Iris pigment epithelial cell (primary cell): ENCODE measurements around the gene KIF17.

ENCODE experiments used
- DNase-seq: peaks from one replicate; pipeline ENCODE4 v3.0.0-alpha.2; 2011; ENCODE audit warnings: low read depth

KIF17 gene

GRCh38 chr1:20660847-20661206, 57.0 kb downstream of the KIF17 start:
- peak; percentile 15 for DNase-seq

- DNase-seq: no peak
Observed at GRCh38 chr1:20660363-20660762, 57.4 kb downstream of the KIF17 start.

DNA sequence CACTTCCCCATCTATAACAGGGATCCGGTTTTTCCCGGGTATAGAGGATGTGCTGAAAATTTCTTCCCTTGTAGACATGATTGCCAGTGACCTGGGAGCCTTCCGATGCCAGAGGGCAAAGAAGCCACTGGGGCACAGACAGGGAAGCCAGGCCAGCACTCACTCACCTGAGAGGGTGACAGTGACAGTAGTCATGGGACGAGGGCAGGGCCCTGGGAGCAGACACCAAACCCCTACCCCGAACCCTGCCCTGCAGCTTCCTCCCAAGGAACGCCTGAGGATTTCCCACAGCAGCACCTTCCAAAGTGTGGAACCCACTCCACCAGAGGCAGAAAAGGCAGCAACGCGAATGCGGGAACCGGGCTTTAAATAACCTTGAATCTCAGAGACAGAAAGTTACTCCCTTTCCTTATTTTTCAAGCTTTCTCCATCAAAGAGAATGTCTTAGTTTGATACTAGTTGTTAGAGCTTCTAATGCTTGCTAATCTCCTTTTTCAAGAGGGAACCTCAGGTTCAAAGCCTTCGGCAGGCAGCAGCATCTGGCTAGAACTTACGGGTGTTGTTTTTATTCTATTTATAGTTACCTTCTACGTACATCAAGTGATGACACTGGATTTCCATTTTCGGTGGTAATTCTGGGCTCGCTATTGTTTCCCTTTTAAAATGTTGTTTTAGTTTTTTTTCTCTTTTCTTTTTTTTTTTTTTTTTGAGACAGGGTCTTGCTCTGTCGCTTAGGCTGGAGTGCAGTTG, 59.5 kb downstream of the KIF17 start:
- no peak for DNase-seq

DNA sequence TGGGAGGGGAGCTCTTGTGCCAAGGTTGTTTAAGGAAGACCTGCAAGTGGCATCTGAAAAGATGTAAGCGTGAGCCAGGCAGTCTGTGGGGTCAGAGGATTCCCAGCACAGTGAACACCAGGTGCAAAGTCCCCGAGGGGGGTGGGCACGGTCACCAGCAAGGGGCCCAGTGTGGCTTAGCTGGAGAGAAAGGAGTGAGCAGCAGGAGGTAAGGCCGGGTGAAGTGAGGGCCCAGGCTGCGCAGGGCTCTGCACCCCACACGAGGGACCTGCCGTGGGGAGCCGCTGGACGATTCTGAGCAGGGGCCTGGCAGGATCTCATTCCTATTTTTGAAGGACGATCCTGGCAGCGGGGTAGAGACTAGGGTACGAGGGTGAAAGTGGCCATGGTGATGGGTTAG, 60.8 kb downstream of the KIF17 start:
- DNase-seq: no peak

- no peak for DNase-seq
Observed at GRCh38 chr1:20654104-20654690, 63.6 kb downstream of the KIF17 start.

DNA sequence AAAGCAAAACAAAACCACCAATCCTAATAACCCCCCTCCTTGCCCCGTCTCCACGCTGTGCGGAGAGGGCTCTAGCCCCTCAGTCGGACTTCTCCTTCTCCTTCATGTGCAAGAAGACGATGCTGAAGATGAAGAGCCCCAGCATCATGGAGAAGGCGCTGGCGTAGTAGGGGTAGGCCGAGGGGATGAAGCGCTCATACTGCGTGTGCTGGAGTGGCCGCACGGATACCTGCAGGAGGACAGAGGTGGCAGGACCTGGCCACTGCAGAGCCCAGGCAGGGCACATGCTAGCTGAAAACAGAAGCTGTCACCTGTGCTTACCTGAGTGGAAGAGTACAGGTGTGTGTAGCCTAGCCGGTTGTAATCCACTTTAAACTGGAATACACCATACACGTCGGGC, 65.5 kb downstream of the KIF17 start:
- DNase-seq: no peak

- DNase-seq: no peak
Observed at GRCh38 chr1:20648946-20649345, 68.9 kb downstream of the KIF17 start.

DNA sequence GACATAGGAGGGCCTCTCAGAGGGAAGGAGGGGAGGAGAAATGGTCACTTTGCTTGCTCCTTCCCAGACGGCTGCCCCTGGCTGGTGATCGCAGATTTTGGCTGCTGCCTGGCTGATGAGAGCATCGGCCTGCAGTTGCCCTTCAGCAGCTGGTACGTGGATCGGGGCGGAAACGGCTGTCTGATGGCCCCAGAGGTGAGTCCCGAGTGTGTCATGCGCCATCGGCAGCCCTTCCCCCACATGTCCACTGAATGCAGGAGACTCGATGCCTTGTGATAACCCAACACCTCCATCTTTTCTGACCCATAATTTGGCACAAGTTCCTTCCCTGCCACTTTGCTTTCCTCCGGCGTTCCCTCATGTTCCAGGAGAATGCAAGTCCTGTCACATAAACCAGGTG, 69.4 kb downstream of the KIF17 start:
- no peak for DNase-seq

GRCh38 chr1:20645414-20645813, 72.4 kb downstream of the KIF17 start:
- DNase-seq: no peak

GRCh38 chr1:20644416-20644815, 73.4 kb downstream of the KIF17 start:
- no peak for DNase-seq

- DNase-seq: no peak
Observed at GRCh38 chr1:20643080-20643479, 74.7 kb downstream of the KIF17 start.

DNA sequence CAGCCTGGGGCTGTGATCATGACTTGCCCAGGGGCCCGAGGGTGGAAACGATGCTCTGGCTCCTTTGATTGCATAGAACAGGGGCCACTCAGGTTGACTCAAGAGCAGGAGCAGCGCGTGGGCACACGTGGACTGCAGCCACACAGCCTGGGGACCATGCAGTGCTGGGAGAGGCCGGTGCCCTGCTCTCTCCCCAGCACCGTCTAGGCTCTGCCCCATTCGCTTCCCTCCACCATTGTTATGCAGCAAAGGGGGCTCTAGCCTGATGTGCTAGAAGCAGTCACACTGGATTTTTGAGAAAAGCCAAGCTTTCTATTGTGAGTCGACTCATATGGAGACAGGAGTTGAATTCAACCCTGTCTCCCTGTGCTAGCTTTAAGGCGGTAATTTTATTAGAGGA, 75.8 kb downstream of the KIF17 start:
- no peak for DNase-seq

- peak; percentile 56 for DNase-seq
Observed at GRCh38 chr1:20640183-20640597, 77.6 kb downstream of the KIF17 start.

DNA sequence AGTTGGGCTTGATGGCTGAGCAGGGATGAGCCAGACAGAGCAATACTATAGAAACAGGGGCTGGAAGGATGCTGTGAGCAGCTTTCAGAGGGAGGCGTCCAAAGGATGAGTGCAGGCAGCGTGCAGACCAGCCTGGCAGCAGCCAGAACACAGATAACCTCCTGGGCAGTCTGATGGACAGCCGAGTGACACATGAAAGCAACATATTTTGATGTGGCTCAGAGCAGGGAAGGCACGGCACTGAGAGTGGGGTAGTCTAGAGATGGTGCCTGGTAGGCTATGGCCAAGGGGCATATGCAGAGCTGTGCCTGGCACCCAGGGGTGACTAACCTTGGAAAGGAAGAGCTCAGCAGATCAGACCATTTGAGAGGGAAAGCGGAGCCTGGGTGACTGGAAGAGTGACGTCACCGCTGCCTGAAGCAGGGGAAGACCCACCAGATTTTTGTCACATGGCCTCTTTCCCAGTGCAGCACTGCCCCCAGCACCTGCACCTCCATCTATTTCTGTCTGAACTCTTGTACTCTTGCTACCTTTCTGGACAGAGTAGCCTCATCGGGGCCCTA, 80.9 kb downstream of the KIF17 start:
- no peak for DNase-seq

DNA sequence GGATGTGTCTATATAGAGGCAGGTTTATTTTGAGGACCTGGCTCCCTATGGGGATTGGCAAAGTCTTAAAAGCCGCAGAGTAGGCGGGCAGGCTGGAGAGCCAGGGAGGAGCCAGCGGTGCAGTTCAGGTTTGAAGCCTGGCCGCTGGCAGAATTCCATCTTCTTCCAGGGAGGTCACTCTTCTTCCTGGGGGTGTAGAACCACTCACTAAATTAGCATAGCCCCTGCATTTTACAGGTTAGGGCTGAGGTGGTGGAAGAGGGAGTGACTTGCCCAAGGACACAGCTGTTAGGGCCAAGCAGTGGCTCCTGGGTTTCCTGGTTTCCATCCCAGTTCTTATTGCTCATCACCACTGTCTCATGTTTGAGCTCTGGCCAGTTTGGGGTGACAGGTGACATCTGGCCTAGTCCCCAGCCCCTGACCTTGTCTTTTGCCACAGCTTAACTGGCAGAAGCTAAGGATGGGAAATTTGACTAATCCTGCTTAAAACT, 83.2 kb downstream of the KIF17 start:
- DNase-seq: peak; percentile 42

- peak; percentile 10 for DNase-seq
Observed at GRCh38 chr1:20634065-20634593, 83.7 kb downstream of the KIF17 start.

- DNase-seq: peak; percentile 48
Observed at GRCh38 chr1:20633190-20634064, 84.4 kb downstream of the KIF17 start, which contains the start of gene PINK1. Gene PINK1, plus strand, starts transcription at chr1:20633458. Its CDS starts 91 bp downstream, at chr1:20633549.

DNA sequence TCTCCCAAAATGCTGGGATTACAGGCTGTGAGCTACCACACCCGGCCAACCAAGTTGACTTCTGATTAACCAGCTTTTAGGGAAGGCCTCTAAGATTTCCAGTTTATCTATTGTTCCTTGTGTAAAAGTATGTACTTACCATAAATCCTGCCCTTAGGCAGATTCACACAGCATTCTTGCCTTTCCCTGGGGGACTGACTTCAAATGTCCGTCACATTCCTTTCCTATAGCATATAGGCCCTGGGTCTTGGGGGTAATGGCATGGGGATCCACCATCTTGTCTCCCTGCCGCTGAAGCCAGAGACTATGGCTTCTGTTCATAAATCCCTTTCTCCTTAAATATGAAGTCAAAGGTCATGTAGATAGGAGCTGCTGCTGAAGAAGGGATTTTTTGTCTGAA, 85.4 kb downstream of the KIF17 start:
- DNase-seq: no peak

DNA sequence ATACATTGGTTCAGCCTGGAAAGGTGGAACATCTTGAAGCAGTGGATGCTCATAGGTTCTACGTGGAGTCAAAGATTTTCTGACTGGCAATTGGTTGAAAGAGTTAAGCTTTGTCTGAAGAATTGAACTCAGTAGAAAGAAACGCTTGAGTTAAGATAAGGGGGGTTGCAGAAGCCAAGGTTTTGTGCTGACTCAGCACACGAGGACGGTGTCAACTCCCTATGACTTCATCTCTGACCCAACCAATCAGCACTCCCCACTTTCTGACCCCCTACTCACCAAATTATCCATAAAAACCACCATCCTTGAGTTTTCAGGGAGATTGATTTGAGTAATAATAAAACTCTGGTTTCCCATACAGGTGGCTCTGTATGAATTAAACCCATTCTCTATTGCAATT, 87.1 kb downstream of the KIF17 start:
- no peak for DNase-seq

- DNase-seq: no peak
Observed at GRCh38 chr1:20626524-20626923, 91.3 kb downstream of the KIF17 start.

DNA sequence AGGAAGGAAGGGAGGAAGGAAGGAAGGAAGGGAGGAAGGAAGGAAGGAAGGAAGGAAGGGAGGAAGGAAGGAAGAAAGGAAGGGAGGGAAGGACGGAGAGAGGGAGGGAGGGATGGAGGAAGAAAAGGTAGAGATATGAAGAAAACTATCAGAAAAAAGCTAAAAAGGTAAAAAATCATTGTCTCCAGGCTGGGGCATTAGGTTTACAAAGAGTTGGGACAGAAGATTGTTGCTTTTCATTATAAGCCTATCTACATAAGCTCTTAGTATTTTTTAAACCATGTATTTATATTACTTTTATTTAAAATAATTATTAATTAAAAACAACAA, 91.7 kb downstream of the KIF17 start:
- no peak for DNase-seq
